ENCODE results near the gene STAT4. TPM values are rescaled to one million over a fixed set of nuclear protein-coding genes. Genes with fewer than 3 reads are reported as not detected.

STAT4 gene, protein sequence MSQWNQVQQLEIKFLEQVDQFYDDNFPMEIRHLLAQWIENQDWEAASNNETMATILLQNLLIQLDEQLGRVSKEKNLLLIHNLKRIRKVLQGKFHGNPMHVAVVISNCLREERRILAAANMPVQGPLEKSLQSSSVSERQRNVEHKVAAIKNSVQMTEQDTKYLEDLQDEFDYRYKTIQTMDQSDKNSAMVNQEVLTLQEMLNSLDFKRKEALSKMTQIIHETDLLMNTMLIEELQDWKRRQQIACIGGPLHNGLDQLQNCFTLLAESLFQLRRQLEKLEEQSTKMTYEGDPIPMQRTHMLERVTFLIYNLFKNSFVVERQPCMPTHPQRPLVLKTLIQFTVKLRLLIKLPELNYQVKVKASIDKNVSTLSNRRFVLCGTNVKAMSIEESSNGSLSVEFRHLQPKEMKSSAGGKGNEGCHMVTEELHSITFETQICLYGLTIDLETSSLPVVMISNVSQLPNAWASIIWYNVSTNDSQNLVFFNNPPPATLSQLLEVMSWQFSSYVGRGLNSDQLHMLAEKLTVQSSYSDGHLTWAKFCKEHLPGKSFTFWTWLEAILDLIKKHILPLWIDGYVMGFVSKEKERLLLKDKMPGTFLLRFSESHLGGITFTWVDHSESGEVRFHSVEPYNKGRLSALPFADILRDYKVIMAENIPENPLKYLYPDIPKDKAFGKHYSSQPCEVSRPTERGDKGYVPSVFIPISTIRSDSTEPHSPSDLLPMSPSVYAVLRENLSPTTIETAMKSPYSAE
- polyA plus RNA-seq (2012; ENCODE audit: missing spikeins): 0.34 TPM

DNA sequence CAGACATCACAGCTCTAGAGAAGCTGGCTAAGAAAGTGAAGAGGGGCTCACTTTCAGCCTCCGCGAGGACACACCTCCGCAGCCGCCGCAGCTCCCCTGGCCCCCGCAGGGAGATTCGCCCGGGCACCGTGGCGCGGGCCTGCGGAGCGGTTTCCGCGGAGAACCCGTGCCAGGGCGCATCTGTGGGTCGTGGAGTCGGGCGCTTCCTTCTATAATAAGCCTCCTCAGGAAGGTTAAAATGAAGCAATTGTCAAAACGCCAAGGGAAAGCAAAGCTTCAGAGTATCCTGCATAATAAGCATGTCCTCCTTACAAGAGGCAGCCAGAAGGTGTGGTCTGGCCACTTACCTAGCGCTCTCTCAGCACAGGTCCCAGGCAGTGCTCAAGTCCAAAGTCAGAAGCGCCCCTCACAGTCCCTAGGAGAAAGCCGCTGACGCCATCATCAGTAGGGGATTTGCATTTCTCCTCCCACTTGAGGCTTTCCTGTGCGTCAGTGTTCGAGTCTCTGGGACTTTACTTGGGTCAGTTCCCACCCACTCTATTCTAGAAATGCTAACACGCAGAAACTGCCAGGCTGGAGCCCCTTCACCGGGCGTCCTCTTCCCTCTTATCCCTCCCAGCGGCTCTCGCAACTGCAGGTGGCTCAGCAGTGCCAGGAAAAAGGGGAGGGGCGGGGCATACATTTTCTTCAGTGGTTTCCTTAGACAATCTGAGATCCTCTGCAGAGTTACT, at the start of gene STAT4:
STAT4 (minus strand) TSS at position 395 of the 731 bp plus-strand sequence. CDS start 2,791 bp downstream, outside the sequence.
- TF ChIP-seq POLR2A (IDR thresholded peaks at IDR 0.05; ENCODE audit: low read depth, low read length) (peak; percentile 37; the same call in 1 of the 2 replicates), POLR2AphosphoS5 (IDR thresholded peaks at IDR 0.05; ENCODE audit: low read depth, low read length) (no peak)
- FAIRE-seq (peak; percentile 91), DNase-seq (ENCODE audit: insufficient read length) (no peak)

DNA sequence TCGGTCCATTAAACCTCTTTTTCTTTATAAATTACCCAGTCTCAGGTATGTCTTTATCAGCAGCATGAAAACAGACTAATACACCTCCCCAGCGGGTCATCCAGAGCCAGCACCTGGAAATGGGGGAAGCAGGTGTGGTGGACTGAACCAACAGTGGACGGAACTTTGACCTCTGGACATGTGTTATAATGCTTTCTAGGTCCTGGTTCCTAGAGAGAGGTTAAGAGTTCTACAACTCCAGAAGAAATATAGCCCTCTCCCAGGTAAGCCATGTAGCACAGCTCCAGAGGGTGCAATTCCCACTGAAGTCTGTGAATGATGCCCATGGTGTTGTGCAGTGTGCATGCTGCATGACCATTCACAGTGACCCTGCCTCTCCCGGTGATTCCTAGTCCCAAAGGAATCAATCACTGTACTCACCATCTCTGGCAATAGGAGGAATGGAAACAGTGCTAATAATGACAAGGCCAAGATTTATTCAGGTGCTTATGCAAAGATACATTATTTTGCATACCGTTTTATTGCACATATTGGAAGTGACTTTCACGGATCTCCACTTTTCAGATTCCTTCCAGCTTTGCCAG, 49.2 kb upstream of the STAT4 start:
- FAIRE-seq: no peak
- DNase-seq (ENCODE audit: insufficient read length): no peak
- TF ChIP-seq TAF1 (IDR thresholded peaks at IDR 0.05; ENCODE audit: borderline replicate concordance, low read depth, low read length): no peak
- no peak for TF ChIP-seq POLR2AphosphoS5 (IDR thresholded peaks at IDR 0.05; ENCODE audit: low read depth, low read length)

DNA sequence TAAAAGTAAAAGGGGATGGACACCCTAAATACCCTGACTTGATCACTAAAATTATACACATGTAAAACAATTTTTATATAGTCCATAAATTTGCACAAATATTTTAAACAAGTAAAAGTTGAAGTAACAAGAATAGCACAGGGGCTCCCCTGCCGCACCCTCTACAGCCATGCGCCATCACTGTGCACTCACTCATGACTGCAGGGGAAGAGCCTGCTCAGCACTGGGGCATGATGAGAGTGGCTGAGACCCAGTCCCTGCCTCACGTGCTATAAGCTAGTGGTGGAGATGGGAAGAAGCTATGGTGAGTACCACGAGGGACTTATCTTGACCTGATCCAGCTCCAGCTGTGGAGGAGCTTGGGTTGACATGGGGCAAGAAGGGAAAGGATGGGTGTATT, 47.5 kb upstream of the STAT4 start:
- no peak for FAIRE-seq

DNA sequence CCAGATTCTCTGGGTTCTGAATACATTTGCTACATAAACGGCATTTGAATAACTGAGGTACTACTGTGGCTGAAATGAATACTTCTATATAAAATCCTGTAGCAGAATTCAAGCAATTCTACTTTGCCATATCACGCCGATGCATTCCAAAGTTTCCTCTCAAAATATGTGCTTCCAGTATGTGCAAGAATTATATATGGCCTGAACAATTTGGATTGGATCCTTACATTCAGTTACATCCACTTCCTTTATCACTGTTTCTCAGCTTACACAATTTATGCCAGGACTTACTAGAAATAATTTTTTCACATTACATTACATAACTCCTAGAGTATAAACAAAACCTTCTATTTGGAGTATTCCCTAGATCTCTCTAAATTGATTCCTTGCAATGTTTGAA, 46.3 kb upstream of the STAT4 start:
- TF ChIP-seq POLR2AphosphoS5 (IDR thresholded peaks at IDR 0.05; ENCODE audit: low read depth, low read length) (no peak), TAF1 (IDR thresholded peaks at IDR 0.05; ENCODE audit: borderline replicate concordance, low read depth, low read length) (no peak), POLR2A (IDR thresholded peaks at IDR 0.05; ENCODE audit: low read depth, low read length) (no peak)
- FAIRE-seq (no peak), DNase-seq (ENCODE audit: insufficient read length) (no peak)

More for the DNA sequence above, 47.5 kb upstream of the STAT4 start:
- no peak for DNase-seq (ENCODE audit: insufficient read length)
- TF ChIP-seq POLR2AphosphoS5 (IDR thresholded peaks at IDR 0.05; ENCODE audit: low read depth, low read length): no peak
- TF ChIP-seq TAF1 (IDR thresholded peaks at IDR 0.05; ENCODE audit: borderline replicate concordance, low read depth, low read length): no peak
- no peak for TF ChIP-seq POLR2A (IDR thresholded peaks at IDR 0.05; ENCODE audit: low read depth, low read length)

DNA sequence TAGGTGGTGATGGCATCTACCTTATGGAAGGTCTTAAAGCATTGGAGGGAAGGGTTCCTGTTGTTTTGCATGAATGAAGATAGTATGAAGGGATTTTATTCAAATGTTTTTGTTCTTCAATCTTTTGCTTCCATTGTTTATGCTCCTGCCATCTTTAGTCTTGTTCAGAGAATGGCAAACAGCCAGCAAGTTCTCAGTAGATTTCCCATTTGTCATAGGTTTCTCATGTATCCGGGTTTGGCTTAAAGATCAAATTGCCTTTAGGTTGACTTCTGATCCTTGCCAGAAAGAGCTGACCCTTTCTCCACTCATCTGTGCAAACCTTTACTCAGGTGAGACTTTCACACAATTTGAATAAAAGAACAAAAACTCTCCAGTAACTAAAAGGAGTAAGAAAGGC, 44.2 kb upstream of the STAT4 start:
- FAIRE-seq (no peak), DNase-seq (ENCODE audit: insufficient read length) (no peak)
- TF ChIP-seq POLR2A (IDR thresholded peaks at IDR 0.05; ENCODE audit: low read depth, low read length) (no peak), TAF1 (IDR thresholded peaks at IDR 0.05; ENCODE audit: borderline replicate concordance, low read depth, low read length) (no peak), POLR2AphosphoS5 (IDR thresholded peaks at IDR 0.05; ENCODE audit: low read depth, low read length) (no peak)

DNA sequence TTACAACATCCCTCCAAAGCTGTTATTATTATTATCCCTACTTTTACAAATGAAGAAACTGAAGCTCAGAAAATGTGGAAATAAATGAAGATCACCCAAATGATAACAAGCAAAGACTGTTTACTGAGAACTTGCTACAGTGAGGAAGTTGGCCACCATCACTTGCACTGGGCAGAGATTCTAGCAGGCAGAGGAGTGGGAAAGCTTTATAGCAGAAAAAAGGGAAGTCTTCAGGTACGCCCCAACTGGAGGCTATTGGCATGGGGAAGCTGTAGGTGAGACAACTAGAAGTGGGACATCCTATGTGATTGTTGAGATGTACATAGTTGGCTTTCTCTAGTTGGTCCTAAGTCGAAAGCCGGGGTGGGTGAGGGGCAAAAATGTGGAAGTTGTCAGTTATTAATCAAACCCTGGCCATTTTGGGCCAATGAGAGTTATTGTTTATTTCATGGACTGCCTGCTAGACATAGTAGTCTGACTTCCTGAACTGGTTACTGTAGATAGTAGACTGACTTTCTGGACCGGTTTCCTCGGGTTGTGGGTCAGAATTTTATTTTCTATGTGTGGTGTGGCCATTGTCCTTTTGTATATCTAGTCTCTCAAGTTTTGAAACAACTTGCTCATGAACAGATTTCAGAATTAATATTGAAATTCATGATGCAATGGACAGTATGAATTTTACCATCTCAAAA, 40.2 kb upstream of the STAT4 start:
- no peak for FAIRE-seq
- TF ChIP-seq POLR2A (IDR thresholded peaks at IDR 0.05; ENCODE audit: low read depth, low read length) (no peak), POLR2AphosphoS5 (IDR thresholded peaks at IDR 0.05; ENCODE audit: low read depth, low read length) (no peak), TAF1 (IDR thresholded peaks at IDR 0.05; ENCODE audit: borderline replicate concordance, low read depth, low read length) (no peak)
- DNase-seq (ENCODE audit: insufficient read length): no peak

DNA sequence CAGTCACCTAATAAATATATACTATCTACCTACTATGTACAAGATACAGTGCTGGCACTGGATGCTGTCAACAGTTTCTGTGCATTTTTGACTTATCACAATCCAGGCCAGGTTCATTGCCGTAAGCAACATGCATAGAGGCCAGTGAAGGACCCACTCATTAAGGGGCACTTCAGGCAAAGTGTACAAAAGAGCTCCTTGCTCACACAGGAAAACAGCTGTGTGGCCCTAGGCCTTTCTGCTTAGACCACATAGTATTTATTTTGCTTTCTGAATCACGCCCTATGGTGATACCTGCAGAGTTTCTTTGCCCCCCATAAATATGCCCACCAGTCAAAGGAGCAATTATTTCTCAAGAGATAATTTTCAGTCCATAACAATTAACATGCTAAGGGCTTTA, 39.6 kb upstream of the STAT4 start:
- TF ChIP-seq POLR2AphosphoS5 (IDR thresholded peaks at IDR 0.05; ENCODE audit: low read depth, low read length) (no peak), POLR2A (IDR thresholded peaks at IDR 0.05; ENCODE audit: low read depth, low read length) (no peak), TAF1 (IDR thresholded peaks at IDR 0.05; ENCODE audit: borderline replicate concordance, low read depth, low read length) (no peak)
- FAIRE-seq (no peak), DNase-seq (ENCODE audit: insufficient read length) (no peak)

DNA sequence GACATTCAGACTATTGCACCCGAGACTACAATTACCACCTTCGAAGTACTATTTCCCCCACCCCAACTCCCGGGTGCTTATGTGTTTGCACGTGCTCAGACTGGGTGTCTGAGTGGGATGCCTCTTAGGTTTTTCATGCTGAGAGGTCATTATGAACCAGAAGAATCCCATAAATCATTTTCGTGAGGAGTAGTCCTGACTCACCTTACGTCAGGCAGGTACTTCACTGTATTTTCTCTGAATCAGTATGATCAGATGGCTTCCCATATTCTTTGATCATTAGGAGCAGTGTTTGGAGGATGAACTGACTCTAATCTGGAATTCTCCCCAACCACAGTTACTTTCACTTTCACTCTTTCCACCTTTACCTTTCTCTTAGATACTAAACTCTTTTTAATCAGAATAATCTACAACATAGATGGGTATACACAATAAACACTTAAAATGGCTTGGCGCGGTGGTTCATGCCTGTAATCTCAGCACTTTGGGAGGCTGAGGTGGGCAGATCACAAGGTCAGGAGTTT, 38.4 kb upstream of the STAT4 start:
- FAIRE-seq (no peak), DNase-seq (ENCODE audit: insufficient read length) (no peak)
- TF ChIP-seq TAF1 (IDR thresholded peaks at IDR 0.05; ENCODE audit: borderline replicate concordance, low read depth, low read length): no peak
- no peak for TF ChIP-seq POLR2A (IDR thresholded peaks at IDR 0.05; ENCODE audit: low read depth, low read length)
- TF ChIP-seq POLR2AphosphoS5 (IDR thresholded peaks at IDR 0.05; ENCODE audit: low read depth, low read length): no peak

DNA sequence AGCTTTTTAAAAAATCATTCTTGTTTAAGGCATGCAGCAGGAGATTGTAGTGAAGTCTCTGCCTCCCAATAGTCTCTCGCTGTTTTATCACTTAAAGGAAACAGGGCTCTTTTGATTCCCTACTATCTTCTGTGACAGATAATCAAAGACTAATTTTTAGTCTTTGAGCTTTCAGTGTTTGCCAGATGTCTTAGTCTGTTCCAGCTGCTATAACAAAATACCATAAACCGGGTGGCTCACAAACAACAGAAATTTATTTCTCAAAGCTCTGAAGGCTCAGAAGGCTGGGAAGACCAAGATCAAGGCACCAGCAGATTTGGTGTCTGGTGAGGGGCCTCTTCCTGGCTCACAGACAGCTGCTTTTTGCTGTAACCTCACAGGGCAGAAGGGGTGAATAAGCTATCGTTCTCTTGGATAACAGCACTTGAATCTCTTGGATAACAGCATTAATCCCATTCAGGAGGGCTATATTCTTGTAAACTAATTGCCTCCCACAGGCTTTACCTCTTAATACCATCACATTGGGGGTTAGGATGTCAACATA, 37.8 kb upstream of the STAT4 start:
- TF ChIP-seq POLR2A (IDR thresholded peaks at IDR 0.05; ENCODE audit: low read depth, low read length) (no peak), POLR2AphosphoS5 (IDR thresholded peaks at IDR 0.05; ENCODE audit: low read depth, low read length) (no peak), TAF1 (IDR thresholded peaks at IDR 0.05; ENCODE audit: borderline replicate concordance, low read depth, low read length) (no peak)
- no peak for DNase-seq (ENCODE audit: insufficient read length)
- no peak for FAIRE-seq

DNA sequence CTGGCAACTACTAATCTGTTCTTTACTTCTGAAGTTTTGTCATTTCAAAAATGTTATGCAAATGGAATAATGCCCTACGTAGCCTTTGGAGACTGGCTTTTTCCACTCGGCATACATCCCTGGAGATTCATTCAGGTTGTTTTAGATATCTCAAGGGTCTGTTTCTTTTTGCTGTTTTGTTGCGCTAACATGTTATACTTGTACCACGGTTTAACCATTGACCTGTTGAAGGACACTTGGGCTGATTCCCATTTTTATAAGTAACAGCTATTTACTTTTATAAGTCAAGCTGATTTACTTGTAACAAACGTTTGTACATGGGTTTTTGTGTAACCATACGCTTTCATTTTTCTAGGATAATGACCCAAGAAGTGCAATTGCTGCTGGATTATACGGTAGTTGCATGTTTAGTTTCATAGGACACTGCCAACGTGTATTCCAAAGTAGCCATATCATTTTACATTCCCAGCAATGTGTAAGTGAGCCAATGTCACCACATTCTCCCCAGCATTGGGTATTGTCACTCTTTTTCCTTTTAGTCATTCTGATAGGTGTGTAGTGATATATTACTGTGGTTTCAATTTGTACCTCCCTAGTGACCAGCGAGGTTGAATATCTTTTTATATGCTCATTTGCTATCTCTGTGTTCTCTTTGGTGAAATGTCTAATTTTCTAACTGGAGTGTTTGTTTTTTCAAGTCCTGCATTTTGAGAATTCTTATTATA, 36.5 kb upstream of the STAT4 start:
- DNase-seq (ENCODE audit: insufficient read length): no peak
- no peak for FAIRE-seq
- TF ChIP-seq POLR2AphosphoS5 (IDR thresholded peaks at IDR 0.05; ENCODE audit: low read depth, low read length) (no peak), POLR2A (IDR thresholded peaks at IDR 0.05; ENCODE audit: low read depth, low read length) (no peak), TAF1 (IDR thresholded peaks at IDR 0.05; ENCODE audit: borderline replicate concordance, low read depth, low read length) (no peak)
